ENCODE data around the gene KANSL1L.

DNA sequence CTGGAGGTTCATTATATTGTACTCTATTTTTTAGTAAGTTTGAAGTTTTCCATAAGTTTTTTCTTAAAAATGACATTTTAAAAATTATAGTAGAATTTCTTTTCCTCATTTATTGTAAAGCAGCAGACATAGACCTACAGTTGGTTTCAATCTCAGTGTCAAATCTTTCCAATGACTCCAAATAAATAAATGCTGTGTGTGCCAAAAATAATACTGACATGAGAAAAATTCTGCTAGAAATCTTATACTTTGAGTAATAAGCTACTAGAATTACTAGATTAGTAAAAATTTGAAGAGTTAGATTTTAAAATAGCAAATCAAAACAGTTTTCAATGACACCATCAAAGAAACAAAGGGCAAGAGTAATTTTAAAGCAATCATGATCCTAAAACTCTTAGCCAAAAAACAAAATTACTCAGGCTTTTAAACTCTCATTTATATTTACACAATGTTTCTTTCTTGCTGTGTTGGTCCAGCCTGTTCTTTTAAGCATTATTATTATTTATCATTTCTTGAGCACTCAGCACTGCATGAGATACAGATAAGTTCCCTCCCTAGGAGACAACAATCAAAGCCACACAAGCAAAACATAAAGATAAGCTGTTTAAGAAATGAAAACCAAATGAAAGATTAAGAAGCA, 8.3 kb upstream of the KANSL1L start:
- TF ChIP-seq, protein P1, sequence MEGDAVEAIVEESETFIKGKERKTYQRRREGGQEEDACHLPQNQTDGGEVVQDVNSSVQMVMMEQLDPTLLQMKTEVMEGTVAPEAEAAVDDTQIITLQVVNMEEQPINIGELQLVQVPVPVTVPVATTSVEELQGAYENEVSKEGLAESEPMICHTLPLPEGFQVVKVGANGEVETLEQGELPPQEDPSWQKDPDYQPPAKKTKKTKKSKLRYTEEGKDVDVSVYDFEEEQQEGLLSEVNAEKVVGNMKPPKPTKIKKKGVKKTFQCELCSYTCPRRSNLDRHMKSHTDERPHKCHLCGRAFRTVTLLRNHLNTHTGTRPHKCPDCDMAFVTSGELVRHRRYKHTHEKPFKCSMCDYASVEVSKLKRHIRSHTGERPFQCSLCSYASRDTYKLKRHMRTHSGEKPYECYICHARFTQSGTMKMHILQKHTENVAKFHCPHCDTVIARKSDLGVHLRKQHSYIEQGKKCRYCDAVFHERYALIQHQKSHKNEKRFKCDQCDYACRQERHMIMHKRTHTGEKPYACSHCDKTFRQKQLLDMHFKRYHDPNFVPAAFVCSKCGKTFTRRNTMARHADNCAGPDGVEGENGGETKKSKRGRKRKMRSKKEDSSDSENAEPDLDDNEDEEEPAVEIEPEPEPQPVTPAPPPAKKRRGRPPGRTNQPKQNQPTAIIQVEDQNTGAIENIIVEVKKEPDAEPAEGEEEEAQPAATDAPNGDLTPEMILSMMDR (optimal IDR thresholded peaks at IDR 0.05 in 1 of 3, IDR thresholded peaks at IDR 0.05 in 1 of 3, conservative IDR thresholded peaks at IDR 0.05 in 1 of 3; ENCODE audit: extremely low read depth in 1 of 3, insufficient read depth in 2 of 3, low read length in 3 of 3) = no peak
- no peak for TF ChIP-seq EZH2 (IDR thresholded peaks at IDR 0.05; ENCODE audit: low read length)

All from keratinocyte (primary cell).